NCI-H128 (cell line): ENCODE measurements around the gene NDUFS6.

ENCODE experiments used
- DNase-seq: peaks from one replicate; lab custom pipeline; 2025; ENCODE audit not compliant: unreplicated experiment; lab: John Stamatoyannopoulos, UW

The NDUFS6 gene

GRCh38 chr5:1765141-1765879 lies 35.9 kb upstream of the NDUFS6 start:
- DNase-seq: no peak

DNA sequence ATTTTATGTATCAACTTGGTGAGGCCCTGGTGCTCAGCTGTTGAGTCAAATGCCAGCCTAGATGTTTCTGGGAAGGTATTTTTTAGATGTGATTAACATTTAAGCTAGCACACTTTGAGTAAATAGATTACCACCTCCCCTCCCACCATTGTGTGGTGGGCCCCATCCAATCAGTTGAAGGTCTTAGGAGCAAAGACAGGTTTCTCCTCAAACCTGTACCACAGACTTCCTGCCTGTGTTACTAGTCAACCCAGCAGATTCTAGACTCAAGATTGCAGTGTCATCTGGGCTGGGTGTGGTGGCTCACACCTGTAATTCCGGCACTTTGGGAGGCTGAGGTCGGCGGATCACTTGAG lies 35.3 kb upstream of the NDUFS6 start:
- no peak for DNase-seq

DNA sequence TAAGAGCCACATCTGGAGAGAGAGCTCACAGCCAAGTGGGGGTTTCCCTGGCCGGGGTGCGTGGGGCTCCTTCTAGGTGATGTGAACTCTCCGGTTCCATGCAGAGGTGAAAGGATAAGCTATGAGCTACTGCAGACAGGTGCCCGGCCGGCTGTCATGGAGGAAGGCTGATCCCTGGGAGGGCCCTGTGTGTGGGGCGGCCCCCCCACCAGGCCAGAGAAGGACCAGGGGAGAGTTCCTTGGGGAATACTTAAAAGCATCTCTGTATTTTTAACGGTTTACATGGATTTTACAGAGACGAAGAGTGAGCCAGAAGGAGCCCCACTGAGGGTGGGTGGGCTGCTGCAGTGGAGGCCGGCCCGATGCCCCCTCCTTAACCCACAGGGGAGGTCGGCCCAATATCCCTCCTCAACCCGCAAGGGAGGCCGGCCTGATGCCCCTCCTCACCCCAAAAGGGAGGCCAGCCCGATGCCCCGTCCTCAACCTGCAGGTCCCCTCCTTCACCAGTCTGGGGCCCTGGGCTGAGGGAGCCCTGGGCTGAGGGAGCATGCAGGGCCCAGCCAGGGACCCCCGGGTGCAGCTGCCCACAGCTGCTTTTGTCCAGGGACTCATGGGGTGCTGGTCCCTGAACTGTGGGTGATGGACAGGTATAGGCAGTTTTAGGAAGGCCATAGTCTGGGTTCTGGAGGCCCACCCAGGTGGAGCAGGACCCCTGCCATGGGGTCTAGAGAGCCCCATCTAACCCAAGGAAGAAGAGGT lies 33.5 kb upstream of the NDUFS6 start:
- no peak for DNase-seq

DNA sequence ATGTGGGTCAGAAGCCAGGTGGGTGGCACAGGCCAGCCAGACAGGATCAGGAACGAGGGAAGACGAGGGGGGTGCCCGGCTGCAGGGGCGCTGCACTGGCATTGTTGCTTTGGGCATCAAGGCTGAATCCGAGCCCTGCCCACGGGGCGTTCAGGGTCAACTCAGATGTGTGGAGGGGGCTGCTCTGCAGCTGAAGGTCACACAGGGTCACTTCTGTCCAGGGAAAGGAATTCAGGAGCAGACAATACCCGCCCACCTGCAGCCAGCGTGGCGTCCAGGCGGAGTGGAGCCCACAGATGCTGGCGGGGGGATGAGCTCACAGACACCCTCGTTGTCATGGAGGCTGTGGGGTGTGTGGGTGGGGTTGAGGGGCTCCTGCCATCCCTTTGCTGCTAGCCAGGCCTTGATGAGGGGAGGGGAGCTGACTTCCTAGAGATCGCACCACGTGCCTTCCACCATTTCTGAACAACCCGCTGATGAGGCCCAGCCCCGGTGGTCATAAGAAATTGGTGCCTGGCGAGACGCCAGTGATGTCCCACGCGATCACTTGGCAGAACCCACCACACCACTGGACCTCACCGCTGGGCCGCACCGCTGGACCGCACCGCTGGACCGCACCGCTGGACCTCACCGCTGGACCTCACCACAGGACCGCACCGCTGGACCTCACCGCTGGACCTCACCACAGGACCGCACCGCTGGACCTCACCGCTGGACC lies 32.8 kb upstream of the NDUFS6 start:
- DNase-seq: no peak

DNA sequence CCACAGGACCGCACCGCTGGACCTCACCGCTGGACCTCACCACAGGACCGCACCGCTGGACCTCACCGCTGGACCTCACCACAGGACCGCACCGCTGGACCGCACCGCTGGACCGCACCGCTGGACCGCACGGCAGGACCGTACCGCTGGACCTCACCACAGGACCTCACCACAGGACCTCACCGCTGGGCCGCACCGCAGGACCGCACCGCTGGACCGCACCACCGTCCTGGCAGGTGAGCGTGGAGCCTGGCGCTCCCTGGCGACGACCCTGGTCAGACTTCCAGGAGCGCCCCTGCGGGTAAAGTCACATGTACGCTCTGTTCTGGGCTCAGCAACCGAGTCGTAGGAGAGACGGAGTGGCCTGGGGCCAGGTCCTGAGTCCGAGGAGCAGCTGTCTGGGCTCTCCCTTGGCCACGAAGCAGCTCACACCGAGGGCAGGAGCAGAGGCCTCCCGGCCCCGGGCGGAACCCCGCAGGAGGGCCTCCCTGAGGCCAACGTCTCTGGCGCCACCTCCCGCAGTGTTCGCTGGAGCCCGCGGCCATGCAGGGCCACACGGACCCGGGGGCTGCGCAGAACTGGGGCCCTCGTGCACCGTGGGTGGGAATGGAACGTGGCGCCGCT lies 32.1 kb upstream of the NDUFS6 start:
- no peak for DNase-seq

GRCh38 chr5:1769752-1770442 lies 31.3 kb upstream of the NDUFS6 start:
- DNase-seq: no peak

DNA sequence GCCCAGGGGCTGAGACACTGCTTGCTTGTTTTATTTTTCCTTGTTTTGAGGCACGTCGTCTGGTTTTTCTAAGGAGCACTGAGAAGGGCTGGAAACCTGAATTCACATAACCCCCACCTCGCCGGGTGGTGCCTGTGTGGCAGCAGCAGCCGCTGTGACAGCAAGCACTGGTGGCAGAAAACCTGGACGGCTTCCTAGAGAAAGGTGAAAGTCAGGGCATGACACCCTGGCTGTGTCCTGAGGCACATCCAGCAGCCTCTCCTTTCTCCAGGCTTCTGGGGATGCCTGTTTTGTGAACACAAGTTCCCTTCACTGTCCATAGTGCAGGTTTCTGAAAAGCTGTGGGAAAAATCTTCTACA lies 30.8 kb upstream of the NDUFS6 start:
- DNase-seq: no peak

- no peak for DNase-seq
Measured at GRCh38 chr5:1771149-1772065, 29.8 kb upstream of the NDUFS6 start.

GRCh38 chr5:1772634-1773033 lies 28.6 kb upstream of the NDUFS6 start:
- DNase-seq: no peak

DNA sequence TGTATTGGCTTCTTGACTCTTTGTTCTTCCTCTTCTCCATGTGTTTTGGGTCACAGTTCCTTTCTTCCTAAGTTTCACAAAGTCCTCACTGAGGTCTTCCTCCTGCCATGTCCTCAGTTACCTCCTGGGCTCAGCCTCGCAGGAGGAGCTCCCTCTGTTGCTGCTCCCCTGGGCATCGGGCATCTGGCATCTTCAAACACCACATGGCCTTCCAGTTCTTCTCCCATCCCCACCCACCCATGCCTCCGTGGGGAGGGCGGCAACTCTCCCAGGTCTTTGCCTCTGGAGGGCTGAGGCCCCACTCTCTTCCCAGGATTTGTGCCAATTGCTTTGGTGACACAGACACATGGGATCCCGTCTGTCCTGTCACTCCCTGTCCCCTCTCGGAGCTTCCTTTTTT lies 24.4 kb upstream of the NDUFS6 start:
- DNase-seq: no peak

DNA sequence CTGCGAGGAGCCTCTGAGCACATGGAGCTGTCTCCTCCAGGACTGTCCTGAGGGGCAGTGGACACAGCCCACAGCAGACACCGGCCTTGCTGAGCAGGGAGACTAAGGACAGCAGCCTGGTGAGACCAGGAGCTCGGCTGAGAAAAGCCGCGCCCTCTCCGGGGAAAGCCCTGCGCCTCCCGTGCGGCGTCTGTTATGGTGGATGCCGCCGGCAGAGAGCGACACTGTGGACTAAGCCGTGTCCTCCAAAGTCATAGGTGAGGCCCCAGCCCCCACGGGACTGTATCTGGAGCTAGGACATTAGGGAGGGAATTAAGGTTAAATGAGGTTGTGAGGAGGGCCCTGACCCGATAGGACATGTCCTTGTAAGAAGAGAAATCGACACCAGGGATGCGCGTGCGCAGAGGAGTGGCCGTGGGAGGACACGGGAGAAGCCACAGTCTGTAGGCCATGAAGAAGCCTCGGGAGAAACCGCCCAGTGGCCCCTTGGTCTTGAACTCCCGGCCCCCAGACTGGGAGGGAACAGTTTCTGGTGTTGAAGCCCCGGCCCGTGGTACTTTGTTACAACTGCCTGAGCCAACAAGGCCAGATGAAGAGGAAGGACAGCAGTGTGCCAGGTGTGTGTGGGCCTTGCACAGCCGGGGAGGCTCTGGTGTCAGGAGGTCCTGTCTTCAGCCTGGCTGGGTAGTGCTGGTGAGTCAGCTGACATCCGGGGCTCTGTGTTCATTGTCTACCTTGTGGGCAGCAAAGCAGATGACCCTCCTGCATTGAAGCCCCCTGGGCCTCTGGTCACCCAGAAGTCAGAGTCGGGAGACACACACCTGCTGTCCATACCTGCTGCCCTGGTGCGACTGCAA lies 23.7 kb upstream of the NDUFS6 start:
- no peak for DNase-seq

DNA sequence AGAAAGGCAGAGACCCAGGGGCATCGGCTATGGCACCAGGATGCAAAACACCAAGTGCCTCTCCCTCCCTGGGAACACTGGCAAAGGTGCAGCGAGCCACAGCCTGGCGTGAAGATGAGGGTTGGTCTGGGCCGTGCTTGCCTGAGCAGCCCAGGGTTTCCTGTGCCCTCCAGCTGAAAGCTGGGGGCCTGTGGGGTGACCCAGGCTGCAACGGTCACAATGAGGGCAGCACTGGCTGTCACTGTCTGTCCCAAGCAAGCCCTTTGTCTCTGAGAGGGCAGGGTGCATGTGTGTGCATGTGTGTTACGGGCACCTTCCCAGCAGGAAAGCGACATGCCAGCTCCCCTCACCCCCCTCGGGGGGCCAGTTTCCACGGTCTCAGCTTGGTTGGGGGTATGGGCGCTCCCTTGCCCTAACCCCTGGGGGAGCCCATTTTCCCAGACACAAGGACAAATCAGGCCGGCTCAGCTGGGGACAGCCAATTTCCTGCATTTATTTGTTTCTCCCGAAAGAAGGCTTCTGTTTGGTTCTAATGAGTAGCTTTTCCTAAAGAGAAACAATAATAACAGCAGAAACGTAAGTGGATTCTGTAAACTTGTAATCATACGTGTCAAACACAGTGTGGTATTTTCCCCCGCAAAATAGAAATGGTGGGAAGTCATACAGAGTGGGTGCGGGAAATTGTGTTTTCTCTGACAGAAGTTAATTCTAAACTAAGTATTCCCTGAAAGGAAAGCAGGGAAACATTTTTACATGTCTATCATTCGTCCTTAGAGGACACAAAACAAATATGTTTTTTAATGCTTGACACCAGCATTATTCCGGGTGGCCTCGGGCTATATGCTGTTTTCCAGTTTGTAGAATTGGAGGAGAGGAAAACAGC lies 22.8 kb upstream of the NDUFS6 start:
- no peak for DNase-seq

GRCh38 chr5:1779021-1779680 lies 22.1 kb upstream of the NDUFS6 start:
- no peak for DNase-seq

GRCh38 chr5:1779782-1780613 lies 21.2 kb upstream of the NDUFS6 start:
- DNase-seq: no peak

DNA sequence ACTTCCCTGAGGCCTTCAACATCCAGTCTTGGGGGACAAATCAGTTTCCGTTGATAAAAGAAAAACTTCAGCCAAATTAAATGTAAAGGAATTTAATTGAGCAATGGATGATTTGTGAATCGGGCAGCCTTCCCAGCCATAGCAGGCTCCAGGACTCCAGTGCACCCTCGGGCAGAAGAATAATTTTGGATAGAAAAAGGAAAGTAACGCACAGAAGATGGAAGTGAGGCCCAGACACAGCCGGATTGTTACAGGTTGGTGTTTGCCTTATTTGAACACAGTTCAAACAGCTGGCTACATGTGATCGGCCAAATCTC lies 20.6 kb upstream of the NDUFS6 start:
- DNase-seq: no peak

- no peak for DNase-seq
Measured at GRCh38 chr5:1781107-1781506, 20.1 kb upstream of the NDUFS6 start.
